Bone marrow (tissue), 2 donors: ENCODE measurements around the gene MKNK2.
"Not testable (repeated sequence)": the region's sequence is repeated elsewhere in the genome, so short reads cannot be mapped to it uniquely, and the experiment has no call there.

Source experiments
- DNase-seq, 2 donors: peaks; one replicate each; lab custom pipeline; 2025; lab: John Stamatoyannopoulos, UW

MKNK2 gene

DNA sequence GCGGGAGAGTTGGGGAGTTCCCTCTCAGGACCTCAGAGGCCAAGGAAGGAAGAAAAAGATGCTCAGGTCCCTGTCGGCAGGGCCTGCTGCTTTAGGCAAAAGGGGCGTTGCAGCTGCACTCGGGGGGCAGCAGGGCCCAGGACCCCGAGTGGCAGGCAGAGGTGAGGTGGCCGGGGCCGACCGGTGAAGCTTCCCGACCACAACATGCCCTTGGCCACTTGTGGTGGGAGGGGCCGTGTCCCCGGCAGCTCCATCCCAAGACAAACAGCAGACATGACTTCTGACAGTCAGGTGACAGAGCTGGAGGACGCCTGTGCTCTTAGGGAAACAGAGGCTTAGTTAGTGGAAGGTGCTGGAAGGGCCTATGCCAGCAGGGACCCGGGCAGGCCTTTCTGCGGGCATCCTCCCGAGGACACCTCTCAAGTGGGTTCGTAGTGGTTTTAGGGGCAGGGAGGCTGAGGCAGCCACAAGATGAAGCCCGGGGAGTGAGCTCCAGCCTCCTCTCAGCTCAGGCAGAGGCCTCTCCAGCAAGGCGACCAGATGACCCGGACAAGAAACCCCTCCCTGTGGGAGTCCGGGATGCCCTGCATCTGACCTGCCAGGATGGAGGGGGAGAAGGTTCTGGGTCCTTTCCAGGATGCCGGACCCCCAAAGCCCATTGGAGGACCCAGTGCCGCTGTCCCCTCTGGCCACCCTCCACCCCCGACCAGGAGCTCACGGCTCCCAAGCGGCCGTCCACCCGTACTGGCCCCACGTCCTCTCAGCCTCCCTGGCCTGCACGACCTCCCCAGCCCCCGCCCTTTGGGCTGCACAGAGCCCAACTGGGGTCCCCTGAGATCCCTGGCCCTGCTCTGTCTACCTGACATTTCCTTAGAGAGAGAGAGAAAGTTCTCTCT, 59.8 kb downstream of the MKNK2 start:
- no peak for DNase-seq

DNA sequence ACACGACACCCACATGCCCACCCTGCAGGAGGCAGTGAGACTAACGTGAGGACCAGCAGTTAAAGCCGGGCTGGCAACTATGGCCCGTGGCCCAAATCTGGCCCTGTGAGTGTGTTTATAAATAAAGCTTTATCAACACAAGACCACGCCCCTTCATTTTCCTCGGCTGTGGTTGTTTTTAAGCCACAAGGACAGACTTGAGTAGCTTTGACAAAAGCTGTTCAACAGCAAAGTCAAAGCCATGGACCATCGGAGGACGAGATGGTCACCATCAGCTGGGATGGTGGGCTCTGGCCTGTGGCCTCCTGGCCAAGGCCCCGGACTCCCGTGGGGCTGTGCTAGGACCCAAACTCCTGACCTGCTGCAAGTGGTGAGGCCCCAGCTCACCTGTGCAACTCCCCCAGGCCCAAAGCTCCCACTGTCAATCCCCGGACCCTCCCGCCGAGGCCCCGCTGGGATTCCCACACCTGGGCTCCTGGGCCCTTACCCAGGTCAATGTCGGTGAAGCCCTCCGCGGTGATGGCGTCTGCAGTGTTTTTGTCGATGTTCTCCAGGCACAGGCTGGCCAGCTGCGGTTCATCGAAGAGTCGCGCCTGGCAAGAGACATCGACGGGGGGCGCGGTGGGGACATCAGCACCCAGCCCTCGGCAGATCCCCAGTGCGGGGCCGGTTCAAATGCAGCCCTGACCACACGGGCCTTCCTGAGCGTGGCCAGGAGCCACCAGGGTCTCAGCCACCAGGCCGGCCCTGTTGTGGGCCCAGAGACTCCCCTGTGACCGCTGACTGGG, 60.6 kb downstream of the MKNK2 start:
- DNase-seq: no peak

DNA sequence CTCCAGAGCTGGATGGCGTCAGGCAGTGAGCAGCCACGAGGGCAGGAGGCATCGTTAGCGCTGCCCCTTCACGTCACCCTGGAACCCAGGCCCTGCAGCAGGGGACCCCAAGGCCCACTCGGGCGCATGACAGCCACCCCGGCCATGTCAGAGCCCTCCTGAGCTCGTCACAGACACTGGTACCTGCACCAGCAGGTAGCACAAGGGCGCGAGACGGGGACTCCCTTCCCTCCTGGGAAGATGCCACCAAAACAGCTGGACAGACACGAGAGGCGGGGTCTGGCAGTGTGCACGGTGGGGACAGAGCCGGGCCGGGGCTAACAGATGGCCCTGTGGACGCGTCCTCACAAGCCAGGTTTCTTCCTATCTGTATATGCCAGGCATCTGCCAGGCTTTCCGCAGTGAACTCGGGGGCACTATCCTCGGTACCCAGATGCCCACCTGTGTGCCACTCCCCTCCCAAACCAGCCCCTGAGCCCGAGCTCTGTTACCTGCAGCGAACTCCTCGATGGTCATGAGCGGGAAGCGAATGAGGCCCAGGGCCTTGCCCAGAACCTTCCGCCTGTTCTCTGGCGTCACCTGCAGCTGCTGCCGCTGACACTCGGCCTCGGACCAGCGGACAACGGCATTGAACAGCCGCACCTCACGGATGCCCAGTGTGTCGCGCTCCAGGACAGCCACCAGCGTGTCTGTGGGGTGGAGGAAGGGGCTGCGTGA, 61.4 kb downstream of the MKNK2 start:
- no peak for DNase-seq

DNA sequence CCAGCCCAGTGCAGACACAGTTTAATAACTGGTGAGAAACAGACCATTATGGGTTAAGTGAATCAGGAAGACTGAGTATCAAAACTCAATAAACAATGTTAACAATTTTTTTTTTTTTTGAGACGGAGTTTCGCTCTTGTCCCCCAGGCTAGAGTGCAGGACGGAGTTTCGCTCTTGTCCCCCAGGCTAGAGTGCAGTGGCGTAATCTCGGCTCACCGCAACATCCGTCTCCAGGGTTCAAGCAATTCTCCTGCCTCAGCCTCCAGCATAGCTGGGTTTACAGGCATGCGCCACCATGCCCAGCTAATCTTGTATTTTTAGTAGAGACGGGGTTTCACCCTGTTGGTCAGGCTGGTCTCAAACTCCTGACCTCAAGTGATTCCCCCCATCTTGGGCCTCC, 62.6 kb downstream of the MKNK2 start:
- not testable (repeated sequence) for DNase-seq
